Measurements from ENCODE around the gene HOXB5. TPM values are rescaled to one million over a fixed set of nuclear protein-coding genes. Genes with fewer than 3 reads are reported as not detected.
A peak's percentile ranks its signal among the peaks of the same experiment; 100 is the strongest.

The HOXB5 gene
- total and polyA plus RNA-seq, 2 of the 4 experiments (the other 2 are of a cell fraction) = 0.54 to 18.0 TPM

DNA sequence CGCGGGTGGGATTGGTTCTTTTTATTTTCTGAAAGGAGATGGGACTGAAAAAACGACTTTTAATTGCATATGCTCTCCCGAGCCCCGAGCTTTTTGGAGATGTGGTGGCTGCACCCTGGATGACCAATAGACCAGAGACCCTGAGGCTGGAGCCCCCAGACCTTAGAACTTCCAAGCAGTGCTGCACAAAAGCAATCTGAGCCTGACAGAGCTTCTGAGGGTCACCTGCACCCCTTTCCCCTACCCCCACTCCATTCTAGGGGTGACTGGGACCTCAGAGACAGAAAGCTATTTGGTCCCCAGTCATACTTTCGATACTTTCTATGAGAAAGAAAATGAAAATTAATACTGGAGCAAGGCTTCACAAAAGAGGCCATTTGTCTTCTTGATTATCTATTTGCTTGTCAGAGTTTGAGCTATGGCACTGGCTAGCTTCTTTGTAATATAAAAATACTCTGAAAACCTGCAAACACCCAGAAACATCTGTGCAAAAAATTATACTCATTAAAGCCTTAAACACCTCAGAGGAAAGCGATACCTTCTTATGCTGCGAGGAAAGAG is 19.0 kb downstream of the HOXB5 start:
- H4K20me1 ChIP-seq (ENCODE audit: insufficient read depth, low read length) = peaks cover 5% of the 10 kb centered on the region
- BruUV-seq (replicated peaks) = no TSS peak
- H2BK20ac ChIP-seq (ENCODE audit: low read depth, low read length) = peak overlapping the region; percentile 29; the same call in 1 of the 2 replicates
- peak overlapping the region; percentile 40; the same call in 1 of the 2 replicates for H2AK5ac ChIP-seq (ENCODE audit: low read depth, low read length)
- H2BK15ac ChIP-seq (ENCODE audit: low read depth, low read length) = no peak overlapping the region; the same call in 2 of the 3 replicates
- peak overlapping the region; percentile 59 for H3K18ac ChIP-seq (ENCODE audit: low read depth, low read length)
- no peak for TF ChIP-seq CEBPB (IDR thresholded peaks at IDR 0.05; ENCODE audit: low read depth, low read length)
- TF ChIP-seq USF2 (IDR thresholded peaks at IDR 0.05; ENCODE audit: low read depth, low read length) = no peak
- no peak for TF ChIP-seq MXI1 (IDR thresholded peaks at IDR 0.05; ENCODE audit: borderline replicate concordance, low read depth, low read length)
- TF ChIP-seq RCOR1 (IDR thresholded peaks at IDR 0.05; ENCODE audit: insufficient replicate concordance, low read length) = no peak
- no peak for TF ChIP-seq MAFK (IDR thresholded peaks at IDR 0.05; ENCODE audit: low read depth, low read length)
- no peak for TF ChIP-seq RFX5 (IDR thresholded peaks at IDR 0.05; ENCODE audit: low read depth, low read length)
- TF ChIP-seq MAZ (IDR thresholded peaks at IDR 0.05; ENCODE audit: borderline replicate concordance, low read depth, low read length) = no peak
- TF ChIP-seq RAD21 (IDR thresholded peaks at IDR 0.05; ENCODE audit: low read length) = no peak
- TF ChIP-seq, protein P1, sequence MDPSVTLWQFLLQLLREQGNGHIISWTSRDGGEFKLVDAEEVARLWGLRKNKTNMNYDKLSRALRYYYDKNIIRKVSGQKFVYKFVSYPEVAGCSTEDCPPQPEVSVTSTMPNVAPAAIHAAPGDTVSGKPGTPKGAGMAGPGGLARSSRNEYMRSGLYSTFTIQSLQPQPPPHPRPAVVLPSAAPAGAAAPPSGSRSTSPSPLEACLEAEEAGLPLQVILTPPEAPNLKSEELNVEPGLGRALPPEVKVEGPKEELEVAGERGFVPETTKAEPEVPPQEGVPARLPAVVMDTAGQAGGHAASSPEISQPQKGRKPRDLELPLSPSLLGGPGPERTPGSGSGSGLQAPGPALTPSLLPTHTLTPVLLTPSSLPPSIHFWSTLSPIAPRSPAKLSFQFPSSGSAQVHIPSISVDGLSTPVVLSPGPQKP (IDR thresholded peaks at IDR 0.05; ENCODE audit: borderline replicate concordance, low read depth, low read length) = no peak
- no peak for TF ChIP-seq CTCF (conservative IDR thresholded peaks at IDR 0.05; ENCODE audit: low read depth, low read length)
- no peak for TF ChIP-seq POLR2A (IDR thresholded peaks at IDR 0.05; ENCODE audit: low read depth, low read length)
- no peak for TF ChIP-seq FOS (IDR thresholded peaks at IDR 0.05; ENCODE audit: low read depth, low read length)
- peak overlapping the region; percentile 100 for H3K14ac ChIP-seq (replicated peaks; ENCODE audit: low read depth, low read length)
- H3K79me1 ChIP-seq (ENCODE audit: low read depth in 1 of 2, low read length in 2 of 2) = no peaks in the 10 kb centered on the region
- no peaks in the 10 kb centered on the region for H3K9me1 ChIP-seq (ENCODE audit: insufficient read depth, low read length)
- H3K56ac ChIP-seq (ENCODE audit: extremely low read depth, insufficient read depth, low read length) = peak overlapping the region; percentile 91
- H3K27me3 ChIP-seq (ENCODE audit: control insufficient read depth, insufficient read depth, low read length) = no peaks in the 10 kb centered on the region
- H3K9me3 ChIP-seq (ENCODE audit: control insufficient read depth, insufficient read depth, low read length) = no peaks in the 10 kb centered on the region
- peaks cover 23% of the 10 kb centered on the region for H3K4me1 ChIP-seq (ENCODE audit: control insufficient read depth, insufficient read depth, low read length)
- peak overlapping the region; percentile 99 for H3K23ac ChIP-seq (ENCODE audit: low read depth, low read length)
- WGBS, 2 experiments (ENCODE audit: extremely low coverage in 2 of 2, insufficient read length in 1 of 2) = 0% methylated on average over 1 of the region's 8 CpGs; no CpG with 5 or more reads in 1 of the 2 experiments
- peak overlapping the region; percentile 99 for H2BK5ac ChIP-seq (ENCODE audit: low read depth, low read length, poor library complexity, severe bottlenecking)
- no peak for DNase-seq
- in situ Hi-C loops (cut with MboI; ENCODE audit: low sequenced_read_pairs) = no loop called here
- peak overlapping the region; percentile 71 for H4K5ac ChIP-seq (ENCODE audit: low read depth, low read length)
- H3K27ac ChIP-seq (ENCODE audit: insufficient read depth, low read length) = peak overlapping the region; percentile 98
- H3K9ac ChIP-seq (ENCODE audit: low read depth, low read length) = peak overlapping the region; percentile 96
- no peak overlapping the region for H2AFZ ChIP-seq (replicated peaks; ENCODE audit: low read length, poor library complexity)
- peak overlapping the region; percentile 96 for H3K4me2 ChIP-seq (ENCODE audit: low read depth, low read length)
- dilution Hi-C loops (cut with HindIII; ENCODE audit: low sequenced_read_pairs, unreplicated experiment) = no loop called here
- CTCF ChIA-PET = interaction anchor here (1.0 kb wide), 1 partner anchor 44 kb away, joined by 3 read pairs; no protein-coding TSS in a partner anchor
- H4K91ac ChIP-seq (ENCODE audit: insufficient read depth, low read depth, low read length) = peak overlapping the region; percentile 65
- POLR2A ChIA-PET (ENCODE audit: unreplicated experiment) = interaction anchor here (1.1 to 1.3 kb wide), 2 partner anchors 15 to 91 kb away, joined by 3 read pairs; no protein-coding TSS in a partner anchor
- H3K4ac ChIP-seq (ENCODE audit: low read depth, low read length) = peak overlapping the region; percentile 73
- peak overlapping the region; percentile 77 to 78 for H4K8ac ChIP-seq (ENCODE audit: low read depth in 2 of 2, low read length in 2 of 2)
- H3K4me3 ChIP-seq (ENCODE audit: insufficient read depth, low read depth, low read length) = peak overlapping the region; percentile 31
- ATAC-seq (ENCODE audit: low read depth) = no peak
- intact Hi-C loops (cut with micrococcal nuclease) = loop anchor here (2.0 kb wide), 1 partner anchor 20 kb away; no protein-coding TSS in a partner anchor
- peaks cover 56% of the 10 kb centered on the region for H3K36me3 ChIP-seq (ENCODE audit: control insufficient read depth, insufficient read depth, low read length)
- peak overlapping the region; percentile 68 for H2AK9ac ChIP-seq (replicated peaks; ENCODE audit: low read depth, low read length, poor library complexity)
- H2BK120ac ChIP-seq (ENCODE audit: low read depth, low read length) = peak overlapping the region; percentile 93
